ENCODE results near the gene GDPD2.

Gene GDPD2

GRCh38 chrX:70437011-70437410, 13.9 kb downstream of the GDPD2 start:
- no peak for DNase-seq (ENCODE audit: low read depth in 2 of 2)

GRCh38 chrX:70437921-70438665, 15.0 kb downstream of the GDPD2 start:
- DNase-seq (ENCODE audit: low read depth in 2 of 2), result no peak

GRCh38 chrX:70439016-70439415, 15.9 kb downstream of the GDPD2 start:
- DNase-seq (ENCODE audit: low read depth in 2 of 2), result no peak

- no peak for DNase-seq (ENCODE audit: low read depth in 2 of 2)
Measured at GRCh38 chrX:70442224-70442623, 19.1 kb downstream of the GDPD2 start.

GRCh38 chrX:70444326-70444945, 21.3 kb downstream of the GDPD2 start, which contains the start of gene DLG3:
DLG3 (plus strand) TSS chrX:70444835; CDS start chrX:70445202, 367 bp downstream.
- DNase-seq (ENCODE audit: low read depth in 2 of 2), result no peak

GRCh38 chrX:70444946-70445656, 22.0 kb downstream of the GDPD2 start:
- no peak for DNase-seq (ENCODE audit: low read depth in 2 of 2)

GRCh38 chrX:70445951-70446350, 22.8 kb downstream of the GDPD2 start:
- DNase-seq (ENCODE audit: low read depth in 2 of 2), result no peak

- DNase-seq (ENCODE audit: low read depth in 2 of 2), result no peak
Measured at GRCh38 chrX:70446380-70447350, 23.6 kb downstream of the GDPD2 start.

- no peak for DNase-seq (ENCODE audit: low read depth in 2 of 2)
Measured at GRCh38 chrX:70449457-70449966, 26.4 kb downstream of the GDPD2 start.

GRCh38 chrX:70452143-70452733, 29.1 kb downstream of the GDPD2 start:
- DNase-seq (ENCODE audit: low read depth in 2 of 2), result no peak

- DNase-seq (ENCODE audit: low read depth in 2 of 2), result no peak
Measured at GRCh38 chrX:70453024-70453618, 30.0 kb downstream of the GDPD2 start.

- DNase-seq (ENCODE audit: low read depth in 2 of 2), result no peak
Measured at GRCh38 chrX:70454441-70455365, 31.6 kb downstream of the GDPD2 start.

GRCh38 chrX:70455366-70456202, 32.5 kb downstream of the GDPD2 start:
- no peak for DNase-seq (ENCODE audit: low read depth in 2 of 2)

- no peak for DNase-seq (ENCODE audit: low read depth in 2 of 2)
Measured at GRCh38 chrX:70456256-70456655, 33.1 kb downstream of the GDPD2 start.

- DNase-seq (ENCODE audit: low read depth in 2 of 2), result no peak
Measured at GRCh38 chrX:70461026-70461425, 37.9 kb downstream of the GDPD2 start.

GRCh38 chrX:70464051-70464450, 40.9 kb downstream of the GDPD2 start:
- no peak for DNase-seq (ENCODE audit: low read depth in 2 of 2)

- no peak for DNase-seq (ENCODE audit: low read depth in 2 of 2)
Measured at GRCh38 chrX:70466968-70467367, 43.9 kb downstream of the GDPD2 start.

GRCh38 chrX:70468709-70469108, 45.6 kb downstream of the GDPD2 start:
- DNase-seq (ENCODE audit: low read depth in 2 of 2), result no peak
